NAMALWA (cell line): Measurements from ENCODE around the gene MYO9B.

ENCODE experiments used
- DNase-seq: peaks from one replicate; pipeline ENCODE4 v3.0.0-alpha.2; 2015; ENCODE audit warnings: low spot score

Gene MYO9B

DNA sequence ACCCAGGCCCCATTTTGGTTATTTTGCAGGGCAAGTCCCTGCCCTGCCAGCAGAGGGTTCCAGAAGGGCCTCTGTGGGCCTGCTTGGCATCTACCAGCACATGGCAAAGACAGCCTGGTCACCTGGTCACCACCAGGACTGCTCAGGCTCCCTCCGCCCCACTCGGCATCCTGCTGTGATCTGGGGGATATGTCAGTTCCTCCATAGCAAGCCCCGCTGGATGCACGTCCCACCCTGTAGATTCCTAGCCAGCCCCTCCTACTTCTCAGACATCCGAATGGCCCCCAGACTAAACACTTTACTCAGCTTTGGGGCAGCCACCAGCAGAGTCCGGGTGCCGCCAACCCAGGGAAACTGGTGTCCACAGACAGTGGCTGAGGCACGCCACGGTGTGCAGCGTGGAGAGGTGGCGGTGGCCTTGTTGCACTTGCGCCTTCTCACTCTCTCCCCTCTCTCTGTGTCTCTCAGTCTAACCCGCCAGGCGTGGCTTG, 107.7 kb downstream of the MYO9B start:
- DNase-seq: no peak

DNA sequence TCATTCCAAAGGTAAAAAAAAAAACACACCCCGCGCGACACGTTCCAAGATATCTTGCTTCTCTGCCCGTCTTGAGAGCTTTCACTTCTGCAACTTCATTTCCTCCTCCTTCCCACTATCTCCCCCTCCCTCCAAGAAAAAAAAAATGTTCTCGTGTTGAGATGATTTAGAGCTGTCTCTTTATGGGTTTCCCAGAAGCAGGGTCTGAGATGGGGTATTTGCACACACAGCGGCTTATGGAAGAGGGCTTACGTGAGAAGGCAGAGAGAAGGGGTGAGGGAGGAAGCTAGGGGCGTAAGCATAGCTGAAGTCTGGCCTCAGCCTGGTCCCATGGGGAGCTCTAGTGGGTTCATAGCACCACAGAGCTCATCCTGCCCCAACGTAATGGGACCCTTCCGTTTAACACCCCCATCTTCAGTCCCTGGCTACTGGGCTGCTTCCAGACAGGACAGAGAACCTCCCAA, 108.3 kb downstream of the MYO9B start:
- peak; percentile 45 for DNase-seq

DNA sequence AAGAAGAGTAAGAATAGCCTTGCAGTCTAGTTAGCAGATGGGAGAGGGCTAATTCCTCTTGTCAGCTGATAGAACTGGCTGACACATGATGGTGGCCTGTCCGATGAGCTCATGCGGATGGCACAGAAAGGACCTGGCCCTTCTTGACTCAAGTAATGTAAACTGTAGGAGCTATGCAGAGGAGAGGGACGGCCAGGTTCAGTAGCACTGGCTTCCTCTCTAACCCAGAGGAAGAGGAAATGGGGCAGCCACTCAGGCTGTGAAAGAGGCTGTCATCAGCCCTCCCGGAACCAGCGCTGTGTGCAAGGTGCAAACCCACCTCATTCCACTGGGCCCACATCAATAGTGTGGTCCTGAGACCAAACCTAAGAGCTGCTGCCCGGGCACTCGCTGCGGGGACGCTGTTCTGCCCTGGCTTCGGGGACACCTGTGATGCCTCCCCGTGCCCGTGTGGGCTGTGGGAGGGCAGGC, 108.8 kb downstream of the MYO9B start:
- no peak for DNase-seq

DNA sequence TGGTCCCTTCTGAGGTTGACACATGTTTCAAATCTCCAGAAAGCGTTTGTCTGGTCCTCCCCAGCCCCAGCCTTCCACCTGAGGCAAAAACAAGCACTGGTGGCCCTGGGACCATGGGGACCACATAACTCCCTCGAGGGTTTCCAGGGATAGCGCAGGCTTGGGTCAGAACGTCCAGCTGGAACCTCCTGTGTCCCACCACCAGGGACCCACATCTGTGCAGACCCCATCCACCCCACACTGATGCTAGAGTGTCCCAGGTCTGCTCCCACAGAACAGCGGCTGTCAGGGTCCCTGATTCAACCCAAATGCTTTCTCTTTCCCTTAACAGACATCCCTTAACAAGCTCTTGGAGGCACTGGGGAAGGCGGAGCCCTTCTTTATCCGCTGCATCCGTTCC, 110.0 kb downstream of the MYO9B start:
- DNase-seq: no peak

DNA sequence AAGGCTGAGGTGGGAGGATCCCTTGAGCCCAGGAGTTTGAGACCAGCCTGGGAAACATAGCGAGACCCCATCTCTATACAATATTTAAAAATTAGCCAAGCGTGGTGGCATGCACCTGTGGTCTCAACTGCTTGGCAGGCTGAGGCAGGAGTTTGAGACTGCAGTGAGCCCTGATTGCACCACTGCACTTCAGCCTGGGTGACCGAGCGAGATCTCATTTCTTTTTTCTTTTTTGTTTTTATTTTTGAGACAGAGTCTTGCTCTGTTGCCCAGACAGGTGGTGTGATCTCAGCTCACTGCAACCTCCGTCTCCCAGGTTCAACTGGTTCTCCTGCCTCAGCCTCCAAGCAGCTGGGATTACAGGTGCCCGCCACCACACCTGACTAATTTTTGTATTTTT, 116.2 kb downstream of the MYO9B start:
- peak; percentile 78 for DNase-seq

DNA sequence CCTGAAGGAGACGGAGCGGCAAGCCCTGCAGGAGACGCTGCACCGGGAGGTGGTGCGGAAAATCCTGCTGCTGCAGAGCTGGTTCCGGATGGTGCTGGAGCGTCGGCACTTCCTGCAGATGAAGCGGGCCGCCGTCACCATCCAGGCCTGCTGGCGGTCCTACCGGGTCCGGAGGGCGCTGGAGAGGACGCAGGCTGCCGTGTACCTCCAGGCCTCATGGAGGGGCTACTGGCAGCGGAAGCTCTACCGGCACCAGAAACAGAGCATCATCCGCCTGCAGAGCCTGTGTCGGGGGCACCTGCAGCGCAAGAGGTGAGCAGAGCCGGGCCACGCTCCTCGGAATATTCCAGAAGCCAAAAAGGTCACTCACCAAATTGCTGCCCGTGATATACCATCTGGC, 117.2 kb downstream of the MYO9B start:
- no peak for DNase-seq

DNA sequence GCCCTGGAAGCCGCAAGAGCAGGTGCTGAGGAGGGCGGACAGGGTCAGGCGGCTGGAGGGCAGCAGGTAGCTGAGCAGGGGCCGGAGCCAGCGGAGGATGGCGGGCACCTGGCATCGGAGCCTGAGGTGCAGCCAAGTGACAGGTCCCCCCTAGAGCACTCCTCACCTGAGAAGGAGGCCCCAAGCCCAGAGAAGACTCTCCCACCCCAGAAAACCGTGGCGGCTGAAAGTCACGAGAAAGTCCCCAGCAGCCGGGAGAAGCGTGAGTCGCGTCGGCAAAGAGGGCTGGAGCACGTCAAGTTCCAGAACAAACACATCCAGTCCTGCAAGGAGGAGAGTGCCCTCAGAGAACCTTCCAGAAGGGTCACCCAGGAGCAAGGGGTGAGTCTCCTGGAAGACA, 119.0 kb downstream of the MYO9B start:
- no peak for DNase-seq

DNA sequence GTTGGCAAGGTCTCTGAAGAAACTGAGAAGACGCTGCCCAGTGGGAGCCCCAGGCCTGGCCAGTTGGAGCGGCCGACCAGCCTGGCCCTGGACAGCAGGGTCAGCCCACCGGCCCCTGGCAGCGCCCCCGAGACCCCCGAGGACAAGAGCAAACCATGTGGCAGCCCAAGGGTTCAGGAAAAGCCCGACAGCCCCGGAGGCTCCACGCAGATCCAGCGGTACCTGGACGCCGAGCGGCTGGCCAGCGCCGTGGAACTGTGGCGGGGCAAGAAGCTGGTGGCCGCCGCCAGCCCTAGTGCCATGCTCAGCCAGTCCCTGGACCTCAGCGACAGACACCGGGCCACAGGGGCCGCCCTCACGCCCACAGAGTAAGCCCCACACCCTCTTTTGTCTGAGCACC, 119.5 kb downstream of the MYO9B start:
- DNase-seq: no peak

DNA sequence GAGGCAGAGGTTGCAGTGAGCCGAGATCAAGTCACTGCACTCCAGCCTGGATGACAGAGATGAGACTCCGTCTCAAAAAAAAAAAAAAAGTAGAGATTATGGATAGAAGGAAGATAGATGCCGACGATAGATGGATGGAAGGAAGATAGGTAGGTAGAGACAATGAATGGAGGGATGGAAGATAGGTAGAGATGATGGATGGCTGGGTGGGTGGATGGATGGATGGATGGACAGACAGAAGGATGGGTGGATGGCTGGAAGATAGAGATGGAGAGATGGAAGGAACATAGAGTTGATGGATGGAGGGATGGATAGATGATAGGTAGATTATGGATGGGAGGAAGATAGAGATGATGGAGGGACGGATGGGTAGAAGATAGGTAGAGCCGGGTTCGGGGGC, 121.0 kb downstream of the MYO9B start:
- DNase-seq: no peak

DNA sequence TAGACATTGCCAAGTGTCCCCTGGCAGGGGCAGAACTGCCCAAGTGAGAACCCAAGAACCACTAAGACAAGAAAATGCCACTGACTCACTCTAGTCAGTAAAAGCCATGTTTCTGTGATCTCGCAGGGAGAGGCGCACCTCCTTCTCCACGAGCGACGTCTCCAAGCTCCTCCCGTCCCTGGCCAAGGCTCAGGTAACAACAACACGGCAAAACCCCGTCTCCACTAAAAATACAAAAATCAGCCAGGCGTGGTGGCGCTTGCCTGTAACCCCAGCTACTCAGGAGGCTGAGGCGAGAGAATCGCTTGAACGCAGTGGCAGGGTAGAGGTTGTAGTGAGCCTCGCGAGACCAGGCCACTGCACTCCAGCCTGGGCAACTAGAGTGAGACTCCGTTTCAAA, 122.1 kb downstream of the MYO9B start:
- DNase-seq: no peak

DNA sequence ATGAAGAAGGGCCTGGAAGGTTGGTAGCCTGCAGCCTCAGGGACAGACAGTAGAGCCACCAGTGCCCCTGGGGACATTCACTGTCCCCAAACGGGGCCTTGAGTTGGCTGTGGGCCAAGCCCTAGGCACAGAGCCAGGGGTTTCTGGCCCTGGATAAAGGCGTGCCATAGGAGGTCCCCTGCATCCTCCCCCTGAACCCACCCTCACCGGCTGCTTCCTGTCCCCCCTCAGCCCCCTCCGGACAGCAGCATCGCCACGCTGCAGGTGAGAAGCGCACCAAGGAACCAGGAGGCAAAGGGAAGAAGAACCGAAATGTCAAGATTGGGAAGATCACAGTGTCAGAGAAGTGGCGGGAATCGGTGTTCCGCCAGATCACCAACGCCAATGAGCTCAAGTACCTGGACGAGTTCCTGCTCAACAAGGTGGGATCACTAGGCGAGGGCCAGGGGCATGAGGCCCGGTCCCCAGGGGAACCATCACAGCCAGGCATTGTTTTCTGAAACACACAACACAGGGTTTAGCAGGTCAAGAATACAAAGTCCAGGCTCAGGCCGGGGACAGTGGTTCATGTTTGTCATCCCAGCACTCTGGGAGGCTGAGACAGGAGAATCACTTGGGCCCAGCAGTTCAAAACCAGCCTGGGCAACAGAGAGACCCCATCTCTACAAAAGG, 125.0 kb downstream of the MYO9B start:
- no peak for DNase-seq

DNA sequence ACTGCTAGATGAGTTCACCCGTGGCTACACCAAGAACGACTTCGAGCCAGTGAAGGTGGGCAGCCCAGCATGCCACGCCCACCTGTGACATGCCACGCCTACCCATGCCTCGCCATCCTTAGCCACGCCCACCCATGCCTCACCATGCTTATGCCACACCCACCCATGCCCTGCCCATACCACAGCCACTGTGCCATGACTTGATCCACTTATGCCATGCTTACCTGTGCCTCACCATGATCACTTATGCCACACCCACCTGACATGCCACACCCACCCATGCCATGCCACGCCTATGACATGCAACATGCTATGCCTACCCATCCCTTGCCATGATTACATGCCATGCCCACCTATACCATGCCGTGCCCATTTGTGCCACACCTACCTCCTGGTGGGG, 126.7 kb downstream of the MYO9B start:
- DNase-seq: peak; percentile 49

DNA sequence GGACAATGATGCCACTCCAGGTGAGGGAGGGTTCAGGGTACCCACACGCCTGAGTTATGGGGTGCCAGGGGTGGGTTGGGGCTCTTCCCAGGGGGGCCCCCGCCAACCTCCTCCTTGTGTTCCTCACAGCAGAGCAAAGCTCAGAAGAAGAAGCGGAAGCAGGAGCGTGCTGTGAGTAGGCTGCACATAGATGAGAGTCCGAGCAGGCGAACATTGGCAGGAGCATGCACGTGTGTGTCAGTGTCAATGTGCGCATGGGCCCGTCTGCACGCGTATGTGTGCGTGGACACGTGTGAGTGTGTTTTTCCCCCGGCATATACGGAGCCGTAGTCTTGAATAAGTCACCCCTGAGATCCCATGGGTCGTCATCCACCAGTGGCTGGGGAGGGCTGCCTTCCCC, 127.1 kb downstream of the MYO9B start:
- no peak for DNase-seq

DNA sequence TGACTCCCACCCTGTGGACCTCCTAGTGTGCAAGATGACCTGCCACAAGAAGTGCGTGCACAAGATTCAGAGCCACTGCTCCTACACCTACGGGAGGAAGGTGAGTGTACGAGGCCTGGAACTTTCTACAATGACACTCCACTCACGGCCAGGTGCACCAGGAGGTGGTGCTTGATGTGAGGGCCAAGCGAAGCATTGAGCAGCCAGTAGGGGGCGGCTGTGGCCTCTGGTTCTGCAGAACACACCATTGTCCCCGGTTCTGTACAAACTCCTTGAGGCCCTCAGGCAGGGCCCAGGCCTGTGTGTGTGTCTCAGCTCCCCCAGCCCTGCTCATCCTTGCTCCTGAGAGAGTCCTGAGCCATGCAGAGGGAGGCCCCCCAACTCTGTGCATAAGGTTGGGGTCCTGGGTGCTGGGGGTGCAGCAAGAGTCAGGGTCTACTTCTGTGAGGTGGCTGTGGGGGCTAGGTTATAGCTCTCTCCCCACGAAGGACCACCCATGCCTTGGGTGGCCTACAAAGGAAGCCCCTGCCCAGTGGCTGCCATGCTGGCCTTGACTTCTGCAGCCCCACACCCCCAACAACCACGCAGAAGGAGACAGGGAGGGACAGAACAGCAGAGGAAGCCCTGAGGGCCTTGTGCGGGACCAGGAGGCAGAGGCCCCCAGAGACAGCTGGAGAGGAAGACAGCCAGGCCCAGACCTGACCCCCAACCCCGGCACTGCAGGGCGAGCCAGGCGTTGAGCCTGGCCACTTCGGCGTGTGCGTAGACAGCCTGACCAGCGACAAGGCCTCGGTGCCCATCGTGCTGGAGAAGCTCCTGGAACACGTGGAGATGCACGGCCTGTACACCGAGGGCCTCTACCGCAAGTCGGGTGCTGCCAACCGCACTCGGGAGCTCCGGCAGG, 129.9 kb downstream of the MYO9B start:
- peak; percentile 79 for DNase-seq

DNA sequence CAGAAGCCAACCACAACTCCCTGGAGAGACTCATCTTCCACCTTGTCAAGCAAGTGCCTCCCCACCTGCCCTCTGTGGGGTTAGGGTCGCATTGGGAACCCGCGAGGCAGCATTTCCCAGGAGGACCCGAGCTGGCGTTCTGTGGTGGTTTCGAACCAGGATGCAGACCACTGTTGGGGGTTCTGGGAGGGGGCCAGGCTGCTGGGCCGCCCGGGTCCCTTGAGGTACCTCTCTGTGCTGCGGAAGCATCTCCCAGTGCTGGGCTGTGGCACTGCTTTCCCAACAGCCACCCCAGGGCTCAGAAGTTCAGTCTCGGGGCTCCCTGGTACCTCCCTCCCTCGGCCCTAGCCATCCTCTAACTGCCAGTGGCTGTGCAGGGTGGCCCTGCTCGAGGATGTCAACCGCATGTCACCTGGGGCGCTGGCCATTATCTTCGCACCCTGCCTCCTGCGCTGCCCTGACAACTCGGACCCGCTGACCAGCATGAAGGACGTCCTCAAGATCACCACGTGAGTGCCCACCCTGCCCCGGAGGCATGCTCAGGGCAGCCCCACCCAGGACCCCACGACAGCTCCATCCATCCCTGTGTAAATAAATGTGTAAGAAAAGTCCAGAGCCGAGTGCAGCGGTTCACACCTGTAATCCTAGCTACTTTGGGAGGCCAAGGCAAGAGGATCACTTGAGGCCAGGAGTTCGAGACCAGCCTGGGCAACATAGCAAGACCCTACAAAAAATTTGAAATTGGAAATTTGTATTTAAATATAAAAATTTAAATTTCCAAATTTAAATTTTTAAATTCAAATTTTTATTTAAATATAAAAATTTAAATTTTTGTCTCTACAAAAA, 131.4 kb downstream of the MYO9B start:
- DNase-seq: no peak

DNA sequence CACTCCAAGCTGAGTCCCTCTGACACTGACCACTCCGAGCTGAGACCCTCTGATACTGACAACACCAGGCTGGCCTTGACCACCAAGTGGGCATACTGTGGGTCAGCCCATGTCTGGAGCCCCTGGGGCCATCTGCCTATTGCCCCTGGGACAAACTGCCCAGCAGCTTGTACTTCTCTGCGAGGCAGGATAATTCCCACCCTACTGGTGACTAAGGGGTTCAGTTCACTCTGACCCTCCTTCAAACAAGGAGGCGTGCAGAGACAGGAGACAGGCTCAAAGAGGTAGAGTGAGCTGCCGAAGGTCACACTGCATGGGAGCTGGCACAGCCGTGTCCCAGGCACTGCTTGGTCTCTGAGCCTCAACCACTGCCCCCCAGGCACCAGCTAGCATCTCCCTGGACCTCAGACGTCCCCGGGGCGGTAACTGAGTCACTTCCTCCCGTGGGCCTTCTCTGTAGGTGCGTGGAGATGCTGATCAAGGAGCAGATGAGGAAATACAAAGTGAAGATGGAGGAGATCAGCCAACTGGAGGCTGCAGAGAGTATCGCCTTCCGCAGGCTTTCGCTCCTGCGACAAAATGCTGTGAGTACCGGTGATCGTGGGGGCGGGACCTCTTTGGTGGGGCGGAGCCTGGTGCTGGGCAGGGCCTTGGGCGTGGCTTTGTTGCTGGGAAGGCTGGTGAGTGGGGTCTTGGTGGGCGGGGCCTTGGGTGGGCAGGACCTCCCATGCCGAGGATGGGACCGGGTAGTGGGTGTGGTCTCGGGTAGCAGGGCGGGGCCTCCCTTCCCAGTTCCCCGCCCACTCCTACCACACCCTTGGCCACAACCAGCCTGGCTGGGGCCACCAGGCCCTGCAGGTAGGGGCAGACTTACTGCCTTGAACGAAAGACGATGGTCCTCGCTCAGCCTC, 133.8 kb downstream of the MYO9B start:
- peak; percentile 93 for DNase-seq

DNA sequence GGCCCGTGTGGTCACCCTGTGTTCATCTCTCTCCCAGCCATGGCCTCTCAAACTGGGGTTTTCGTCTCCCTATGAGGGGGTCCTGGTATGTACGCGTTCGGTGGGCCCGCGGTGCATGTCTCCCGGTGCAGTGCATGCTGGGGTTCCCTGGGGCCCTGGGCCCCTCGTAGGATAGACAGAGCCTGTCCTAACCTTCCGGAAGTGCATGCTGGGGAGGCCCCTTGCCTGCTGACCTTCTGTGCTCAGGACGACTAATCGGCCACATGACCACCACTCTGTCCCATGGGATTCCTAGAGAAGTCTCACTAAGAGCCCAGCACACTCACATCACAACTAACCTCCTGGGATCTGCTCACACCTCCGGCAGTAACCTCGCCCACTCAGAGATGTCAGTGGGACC, 134.7 kb downstream of the MYO9B start:
- DNase-seq: no peak

DNA sequence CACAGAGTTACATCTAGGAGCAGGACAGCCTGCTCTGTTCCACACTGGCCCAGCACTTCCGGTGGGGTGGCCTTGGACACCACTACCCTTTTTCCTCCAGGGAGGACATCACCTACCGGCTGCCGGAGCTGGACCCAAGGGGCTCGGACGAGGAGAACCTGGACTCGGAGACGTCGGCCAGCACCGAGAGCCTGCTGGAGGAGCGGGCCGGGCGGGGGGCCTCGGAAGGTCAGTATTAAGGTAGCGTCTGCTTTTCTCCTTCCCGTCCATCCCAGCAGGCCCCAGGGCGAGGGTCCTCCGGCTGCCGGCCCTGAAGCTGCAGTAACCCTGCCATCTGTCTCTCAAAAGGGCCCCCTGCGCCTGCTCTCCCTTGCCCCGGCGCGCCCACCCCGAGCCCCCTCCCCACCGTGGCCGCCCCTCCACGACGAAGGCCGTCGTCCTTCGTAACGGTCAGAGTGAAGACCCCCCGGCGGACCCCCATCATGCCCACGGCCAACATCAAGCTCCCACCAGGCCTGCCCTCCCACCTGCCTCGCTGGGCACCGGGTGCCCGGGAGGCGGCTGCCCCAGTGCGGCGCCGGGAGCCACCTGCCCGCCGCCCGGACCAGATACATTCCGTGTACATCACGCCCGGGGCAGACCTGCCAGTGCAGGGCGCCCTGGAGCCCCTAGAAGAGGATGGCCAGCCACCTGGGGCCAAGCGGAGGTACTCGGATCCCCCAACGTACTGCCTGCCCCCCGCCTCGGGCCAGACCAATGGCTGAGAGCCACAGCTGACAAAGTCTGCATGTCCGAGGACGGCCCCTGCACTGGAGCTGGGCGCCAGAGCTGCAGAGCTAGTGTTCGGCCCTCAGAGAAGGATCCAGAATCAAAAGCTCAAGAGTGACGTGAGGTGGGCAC, 136.2 kb downstream of the MYO9B start:
- DNase-seq: no peak

DNA sequence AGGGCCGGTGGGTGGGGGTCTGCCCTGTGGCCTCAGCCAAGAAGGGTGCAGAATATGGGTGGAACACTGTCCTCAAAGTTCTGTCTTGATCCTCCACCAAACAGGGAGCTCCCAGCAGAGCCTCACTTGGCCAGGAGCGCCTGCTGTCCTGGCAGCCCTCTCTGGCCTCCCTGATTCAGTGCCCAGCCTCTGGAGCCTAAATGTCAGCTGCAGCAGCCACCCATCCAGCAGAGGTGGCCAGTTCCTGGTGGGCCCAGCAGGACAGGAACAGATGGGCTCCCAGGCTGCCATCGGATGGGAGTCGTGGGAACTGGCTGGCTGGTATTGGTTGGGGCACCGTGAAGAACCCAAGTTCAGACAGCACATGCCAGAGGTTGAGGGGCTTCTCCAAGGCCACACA, 137.8 kb downstream of the MYO9B start:
- no peak for DNase-seq

DNA sequence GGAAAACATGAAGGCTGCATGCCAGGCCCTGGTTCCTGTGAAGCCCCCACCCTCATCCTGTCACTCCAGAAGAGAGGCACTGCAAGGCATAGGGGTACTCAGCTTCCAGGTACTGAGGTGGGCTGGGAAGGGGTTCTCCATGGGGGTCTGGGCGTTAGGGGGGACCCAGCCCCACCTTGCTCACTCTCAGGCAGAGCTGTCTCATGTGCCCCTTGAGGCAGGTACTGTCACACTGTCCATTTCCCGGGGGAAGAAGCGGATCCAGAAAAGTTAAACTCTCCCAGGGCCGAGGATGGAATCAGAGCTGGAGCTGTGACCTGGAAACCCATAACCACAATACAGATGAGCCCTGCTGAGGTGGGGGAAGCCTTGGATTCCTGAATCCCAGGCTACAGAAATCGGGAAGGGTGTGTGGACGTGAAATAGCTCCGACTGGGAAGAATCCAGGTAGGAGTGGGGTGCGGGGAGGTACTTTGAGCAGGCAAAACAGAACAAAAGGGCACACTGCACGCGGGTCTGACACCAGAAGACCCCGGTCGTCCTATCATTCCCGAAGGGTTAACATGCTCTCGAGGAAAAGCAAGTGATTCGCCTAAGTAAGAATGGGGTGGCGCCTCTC, 139.0 kb downstream of the MYO9B start:
- DNase-seq: peak; percentile 10
